ENCODE measurements around the gene SIK3. TPM values are rescaled to one million over a fixed set of nuclear protein-coding genes. Genes with fewer than 3 reads are reported as not detected.
"Not testable (repeated sequence)": the region's sequence is repeated elsewhere in the genome, so short reads cannot be mapped to it uniquely, and the experiment has no call there.

Gene SIK3
- total RNA-seq, 1 experiment from 2014 or later: 4.1 TPM

- no peak overlapping the region for H3K4me3 ChIP-seq (ENCODE audit: low read length)
- no peaks in the 10 kb centered on the region for H3K79me2 ChIP-seq (ENCODE audit: low read length)
- no peak overlapping the region for H3K4me2 ChIP-seq (ENCODE audit: low read depth, low read length, poor library complexity, severe bottlenecking)
- H3K36me3 ChIP-seq (ENCODE audit: insufficient read depth, low read length): no peaks in the 10 kb centered on the region
- no peaks in the 10 kb centered on the region for H3K9me3 ChIP-seq (ENCODE audit: low read length)
- H3K9ac ChIP-seq (ENCODE audit: low read length): no peak overlapping the region
- no peak for DNase-seq
- H2AFZ ChIP-seq (ENCODE audit: low read length): no peak overlapping the region
- H3K4me1 ChIP-seq (ENCODE audit: low read length): peaks cover 12% of the 10 kb centered on the region
- H4K20me1 ChIP-seq (ENCODE audit: insufficient read depth, low read depth, low read length): 0 out of 2 replicates have a peak, but pooled peaks cover 8% of the 10 kb centered on the region
- H3K9me2 ChIP-seq (replicated peaks; ENCODE audit: insufficient read depth, low read length): no peaks in the 10 kb centered on the region
- no peaks in the 10 kb centered on the region for H3K27me3 ChIP-seq (ENCODE audit: low read length)
- no peak overlapping the region for H3K27ac ChIP-seq (ENCODE audit: low read length)
These were observed 58.3 kb downstream of the SIK3 start for GRCh38 chr11:117039900-117040299.

GRCh38 chr11:117039270-117039669 lies 59.0 kb downstream of the SIK3 start:
- H3K9ac ChIP-seq (ENCODE audit: low read length): no peak overlapping the region

GRCh38 chr11:117037975-117038350 lies 60.3 kb downstream of the SIK3 start:
- Histone ChIP-seq H4K20me1 (ENCODE audit: insufficient read depth, low read depth, low read length) (0 out of 2 replicates have a peak, but pooled peaks cover 8% of the 10 kb centered on the region), H3K4me3 (ENCODE audit: low read length) (no peak overlapping the region), H3K79me2 (ENCODE audit: low read length) (no peaks in the 10 kb centered on the region), H3K27ac (ENCODE audit: low read length) (no peak overlapping the region), H3K9me2 (replicated peaks; ENCODE audit: insufficient read depth, low read length) (no peaks in the 10 kb centered on the region), H3K36me3 (ENCODE audit: insufficient read depth, low read length) (no peaks in the 10 kb centered on the region), H3K27me3 (ENCODE audit: low read length) (no peaks in the 10 kb centered on the region), H3K4me2 (ENCODE audit: low read depth, low read length, poor library complexity, severe bottlenecking) (peak overlapping the region; percentile 32), H3K9ac (ENCODE audit: low read length) (no peak overlapping the region), H3K4me1 (ENCODE audit: low read length) (peaks cover 12% of the 10 kb centered on the region), H2AFZ (ENCODE audit: low read length) (no peak overlapping the region), H3K9me3 (ENCODE audit: low read length) (no peaks in the 10 kb centered on the region)
- DNase-seq: no peak

More at GRCh38 chr11:117039270-117039669, 59.0 kb downstream of the SIK3 start:
- Histone ChIP-seq H3K9me2 (replicated peaks; ENCODE audit: insufficient read depth, low read length) (no peaks in the 10 kb centered on the region), H3K4me1 (ENCODE audit: low read length) (peaks cover 12% of the 10 kb centered on the region), H4K20me1 (ENCODE audit: insufficient read depth, low read depth, low read length) (0 out of 2 replicates have a peak, but pooled peaks cover 8% of the 10 kb centered on the region), H2AFZ (ENCODE audit: low read length) (no peak overlapping the region), H3K4me3 (ENCODE audit: low read length) (no peak overlapping the region), H3K4me2 (ENCODE audit: low read depth, low read length, poor library complexity, severe bottlenecking) (no peak overlapping the region), H3K27me3 (ENCODE audit: low read length) (no peaks in the 10 kb centered on the region), H3K27ac (ENCODE audit: low read length) (no peak overlapping the region), H3K36me3 (ENCODE audit: insufficient read depth, low read length) (no peaks in the 10 kb centered on the region), H3K9me3 (ENCODE audit: low read length) (no peaks in the 10 kb centered on the region), H3K79me2 (ENCODE audit: low read length) (no peaks in the 10 kb centered on the region)
- no peak for DNase-seq

DNA sequence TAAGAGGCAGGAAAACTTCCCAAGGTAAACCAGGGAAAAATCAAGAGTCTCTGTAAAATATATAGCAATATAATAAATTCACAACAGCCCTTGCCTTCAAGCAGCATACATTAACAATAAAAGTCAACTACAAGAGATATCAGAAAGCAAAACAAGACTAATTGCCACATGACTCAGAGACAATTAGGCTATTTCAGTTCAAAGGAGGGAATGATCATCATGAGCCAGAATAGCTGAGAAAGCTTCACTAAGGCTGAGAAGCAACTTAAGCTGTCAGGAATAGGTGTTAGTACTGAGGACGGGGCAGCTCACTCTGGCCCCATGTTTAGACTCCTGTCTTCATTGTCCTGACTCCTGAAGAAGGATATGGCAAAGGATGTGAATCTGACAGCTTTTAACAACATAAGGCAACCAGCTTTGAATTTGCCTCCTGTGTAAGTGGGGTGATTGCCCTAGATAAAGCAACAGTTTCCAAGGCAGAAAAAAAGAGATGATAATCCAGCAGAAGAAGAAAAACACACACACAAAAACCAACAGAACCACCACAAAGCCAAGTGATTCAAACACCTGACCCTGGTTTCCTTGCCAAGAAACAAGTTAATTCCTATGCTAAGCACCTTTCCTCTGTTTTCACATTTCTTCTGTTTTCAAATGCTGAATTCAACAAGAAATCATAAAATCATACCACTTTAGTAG lies 60.8 kb downstream of the SIK3 start:
- no peak overlapping the region for H3K9ac ChIP-seq (ENCODE audit: low read length)
- H3K27me3 ChIP-seq (ENCODE audit: low read length): no peaks in the 10 kb centered on the region
- no peaks in the 10 kb centered on the region for H3K9me3 ChIP-seq (ENCODE audit: low read length)
- H3K4me3 ChIP-seq (ENCODE audit: low read length): no peak overlapping the region
- no peaks in the 10 kb centered on the region for H3K79me2 ChIP-seq (ENCODE audit: low read length)
- no peak for DNase-seq
- no peaks in the 10 kb centered on the region for H3K9me2 ChIP-seq (replicated peaks; ENCODE audit: insufficient read depth, low read length)
- no peaks in the 10 kb centered on the region for H3K36me3 ChIP-seq (ENCODE audit: insufficient read depth, low read length)
- H3K27ac ChIP-seq (ENCODE audit: low read length): no peak overlapping the region
- H4K20me1 ChIP-seq (ENCODE audit: insufficient read depth, low read depth, low read length): 0 out of 2 replicates have a peak, but pooled peaks cover 3% of the 10 kb centered on the region
- H3K4me1 ChIP-seq (ENCODE audit: low read length): peaks cover 12% of the 10 kb centered on the region
- peak overlapping the region; percentile 32 for H3K4me2 ChIP-seq (ENCODE audit: low read depth, low read length, poor library complexity, severe bottlenecking)
- H2AFZ ChIP-seq (ENCODE audit: low read length): no peak overlapping the region

GRCh38 chr11:117034901-117035300 lies 63.3 kb downstream of the SIK3 start:
- Histone ChIP-seq H3K9me3 (ENCODE audit: low read length) (no peaks in the 10 kb centered on the region), H3K9ac (ENCODE audit: low read length) (no peak overlapping the region), H4K20me1 (ENCODE audit: insufficient read depth, low read depth, low read length) (0 out of 2 replicates have a peak, but pooled peaks cover 3% of the 10 kb centered on the region), H3K4me2 (ENCODE audit: low read depth, low read length, poor library complexity, severe bottlenecking) (no peak overlapping the region), H3K27me3 (ENCODE audit: low read length) (no peaks in the 10 kb centered on the region), H3K27ac (ENCODE audit: low read length) (no peak overlapping the region), H3K9me2 (replicated peaks; ENCODE audit: insufficient read depth, low read length) (no peaks in the 10 kb centered on the region), H3K79me2 (ENCODE audit: low read length) (no peaks in the 10 kb centered on the region), H3K4me1 (ENCODE audit: low read length) (peaks cover 12% of the 10 kb centered on the region), H3K4me3 (ENCODE audit: low read length) (no peak overlapping the region), H3K36me3 (ENCODE audit: insufficient read depth, low read length) (no peaks in the 10 kb centered on the region), H2AFZ (ENCODE audit: low read length) (no peak overlapping the region)
- DNase-seq: no peak

DNA sequence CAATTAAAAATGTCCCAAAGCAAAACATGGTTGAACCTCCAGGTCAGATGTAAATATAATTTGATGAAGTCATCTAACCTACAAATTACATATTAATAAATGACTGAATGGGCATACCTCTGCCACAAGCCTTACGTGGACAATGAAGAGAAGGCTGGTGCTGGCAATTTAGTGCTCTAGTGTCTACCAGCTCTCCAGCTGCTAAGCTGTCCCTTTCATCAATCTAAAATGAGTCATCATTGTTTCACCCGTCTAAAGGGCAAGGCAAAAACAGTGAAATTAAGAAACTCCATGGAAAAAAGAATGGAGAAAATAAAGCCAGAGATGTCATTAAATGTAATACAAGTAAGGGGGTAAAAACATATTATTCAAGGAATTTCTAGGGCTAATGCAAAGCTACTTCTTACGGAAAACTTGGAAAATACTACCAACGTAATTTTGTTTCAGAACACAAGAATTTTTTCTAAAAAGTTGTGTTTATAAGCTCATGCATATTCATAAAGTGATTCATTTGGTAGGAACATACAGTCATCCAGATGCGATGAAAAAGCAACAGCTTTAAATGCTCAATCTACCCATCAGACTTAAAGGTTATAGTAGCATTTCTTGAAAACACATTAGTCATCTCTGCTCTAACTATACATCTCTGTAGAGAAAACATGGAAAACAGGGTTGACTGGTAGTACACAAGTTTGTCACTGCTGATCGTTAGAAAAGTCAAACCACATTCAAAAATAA lies 71.5 kb downstream of the SIK3 start:
- H4K20me1 ChIP-seq (ENCODE audit: insufficient read depth, low read depth, low read length): peaks cover 5% of the 10 kb centered on the region; the same call in 1 of the 2 replicates
- no peaks in the 10 kb centered on the region for H3K4me1 ChIP-seq (ENCODE audit: low read length)
- no peak overlapping the region for H3K4me3 ChIP-seq (ENCODE audit: low read length)
- no peaks in the 10 kb centered on the region for H3K9me3 ChIP-seq (ENCODE audit: low read length)
- H3K9me2 ChIP-seq (replicated peaks; ENCODE audit: insufficient read depth, low read length): no peaks in the 10 kb centered on the region
- no peaks in the 10 kb centered on the region for H3K36me3 ChIP-seq (ENCODE audit: insufficient read depth, low read length)
- H3K27ac ChIP-seq (ENCODE audit: low read length): no peak overlapping the region
- no peak overlapping the region for H2AFZ ChIP-seq (ENCODE audit: low read length)
- no peak overlapping the region for H3K9ac ChIP-seq (ENCODE audit: low read length)
- DNase-seq: no peak
- no peaks in the 10 kb centered on the region for H3K79me2 ChIP-seq (ENCODE audit: low read length)
- no peak overlapping the region for H3K4me2 ChIP-seq (ENCODE audit: low read depth, low read length, poor library complexity, severe bottlenecking)
- no peaks in the 10 kb centered on the region for H3K27me3 ChIP-seq (ENCODE audit: low read length)

DNA sequence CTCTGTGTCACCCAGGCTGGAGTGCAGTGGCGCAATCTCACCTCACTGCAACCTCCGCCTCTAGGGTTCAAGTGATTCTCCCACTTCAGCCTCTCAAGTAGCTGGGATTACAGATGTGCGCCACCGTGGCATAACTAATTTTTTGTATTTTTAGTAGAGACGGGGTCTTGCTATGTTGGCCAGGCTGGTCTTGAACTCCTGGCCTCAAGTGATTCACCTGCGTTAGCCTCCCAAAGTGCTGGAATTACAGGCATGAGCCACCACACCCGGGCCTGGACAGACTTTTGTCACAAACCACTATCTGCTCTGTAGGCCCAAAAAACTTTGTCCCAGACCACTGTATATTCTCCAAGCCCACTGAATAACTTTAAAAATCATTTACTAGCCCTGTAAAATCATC lies 74.5 kb downstream of the SIK3 start:
- H3K4me1 ChIP-seq (ENCODE audit: low read length); H2AFZ ChIP-seq (ENCODE audit: low read length); H3K79me2 ChIP-seq (ENCODE audit: low read length); H3K9ac ChIP-seq (ENCODE audit: low read length); DNase-seq; H4K20me1 ChIP-seq (ENCODE audit: insufficient read depth, low read depth, low read length); H3K27me3 ChIP-seq (ENCODE audit: low read length); H3K27ac ChIP-seq (ENCODE audit: low read length); H3K36me3 ChIP-seq (ENCODE audit: insufficient read depth, low read length); H3K4me3 ChIP-seq (ENCODE audit: low read length); H3K4me2 ChIP-seq (ENCODE audit: low read depth, low read length, poor library complexity, severe bottlenecking); H3K9me3 ChIP-seq (ENCODE audit: low read length); H3K9me2 ChIP-seq (replicated peaks; ENCODE audit: insufficient read depth, low read length): not testable (repeated sequence)

- DNase-seq: no peak
- Histone ChIP-seq H4K20me1 (ENCODE audit: insufficient read depth, low read depth, low read length) (peaks cover 6% of the 10 kb centered on the region; the same call in 1 of the 2 replicates), H3K27me3 (ENCODE audit: low read length) (no peaks in the 10 kb centered on the region), H2AFZ (ENCODE audit: low read length) (no peak overlapping the region), H3K4me2 (ENCODE audit: low read depth, low read length, poor library complexity, severe bottlenecking) (no peak overlapping the region), H3K4me1 (ENCODE audit: low read length) (no peaks in the 10 kb centered on the region), H3K9me2 (replicated peaks; ENCODE audit: insufficient read depth, low read length) (no peaks in the 10 kb centered on the region), H3K9me3 (ENCODE audit: low read length) (no peaks in the 10 kb centered on the region), H3K79me2 (ENCODE audit: low read length) (no peaks in the 10 kb centered on the region), H3K9ac (ENCODE audit: low read length) (no peak overlapping the region), H3K36me3 (ENCODE audit: insufficient read depth, low read length) (no peaks in the 10 kb centered on the region), H3K4me3 (ENCODE audit: low read length) (no peak overlapping the region), H3K27ac (ENCODE audit: low read length) (no peak overlapping the region)
These were observed 75.0 kb downstream of the SIK3 start for GRCh38 chr11:117023178-117023577.

All from Karpas-422 (cell line).